K562 (cell line): ENCODE results near the gene ATXN1. TPM values are rescaled to one million over a fixed set of nuclear protein-coding genes. Genes with fewer than 3 reads are reported as not detected.

Experiments
- CBX1 ChIP-seq: sonication (generic); IDR thresholded peaks from 2 replicates; pipeline ENCODE4 v1.6.1; 2016; ENCODE audit warnings: antibody characterized with exemption, low read depth, mild to moderate bottlenecking
- CHD1 ChIP-seq: fragments of 200-600 bp; sonication (generic); IDR thresholded peaks from one replicate; pipeline ENCODE4 v1.6.1; 2012; ENCODE audit warnings: mild to moderate bottlenecking, moderate library complexity, low read length, inconsistent platforms
- ZBED1 ChIP-seq: IDR thresholded peaks from 2 replicates; pipeline ENCODE4 v1.6.1; 2014
- ZNF24 ChIP-seq: fragments of 450-650 bp; IDR thresholded peaks from 2 replicates; pipeline ENCODE4 v1.6.1; 2016
- ZNF76 ChIP-seq: fragments of 250-450 bp; sonication (Bioruptor Pico); IDR thresholded peaks from 2 replicates; pipeline ENCODE4 v1.4.0; 2020; ENCODE audit warnings: mild to moderate bottlenecking, moderate library complexity, borderline replicate concordance
- polyA plus RNA-seq, 8 experiments: library from polyadenylated mRNA; depleted of rRNA in 4 of 8; stranded (reverse) in 5 of 8; unstranded in 3 of 8; fragments of >200 nt; fragmentation: Nextera tagmentation in 2 of 8; fragmentation: Illumina TruSeq in 1 of 8; extraction: Ambion mirVana in 2 of 8; extraction: Trizol in 1 of 8; gene quantifications; 2 replicates each; pipeline versions ENCODE4 v1.2.1 to v1.2.3, GENCODE V29; 2011 to 2014; ENCODE audit warnings: inconsistent platforms in 1 of 8, missing spikeins in 1 of 8
- total RNA-seq, 7 experiments: library from RNA; depleted of rRNA in 6 of 7; stranded (reverse); fragments of >200 nt in 6 of 7; fragmentation: Illumina TruSeq in 2 of 7; extraction: Trizol in 2 of 7; gene quantifications; 2 replicates each; pipeline versions ENCODE4 v1.2.1 to v1.2.3, GENCODE V29; 2011 to 2021; ENCODE audit warnings: low replicate concordance in 1 of 7
- TF ChIP-seq, protein P1 (sequence below): fragments of 200-800 bp; sonication (Bioruptor generic); IDR thresholded peaks from 2 replicates; pipeline ENCODE4 v1.6.1; 2016; ENCODE audit warnings: missing genetic modification characterization, missing compliant biosample characterization
- TF ChIP-seq, protein P2 (sequence below), 2 experiments: fragments of 250-450 bp in 1 of 2; fragments of 450-650 bp in 1 of 2; sonication (Bioruptor Pico) in 1 of 2; IDR thresholded peaks; 2 replicates each; pipeline versions ENCODE4 v1.6.1 to v1.8.0; 2016 to 2021; ENCODE audit warnings: mild to moderate bottlenecking in 2 of 2, moderate library complexity in 2 of 2, missing compliant biosample characterization in 1 of 2, missing genetic modification characterization in 1 of 2

ATXN1 gene
- total and polyA plus RNA-seq, 9 of the 15 experiments (the other 6 are each of a cell fraction or from before 2014, with no cell fraction given), result under 0.01 to 1.2 (median 0.58) TPM

DNA sequence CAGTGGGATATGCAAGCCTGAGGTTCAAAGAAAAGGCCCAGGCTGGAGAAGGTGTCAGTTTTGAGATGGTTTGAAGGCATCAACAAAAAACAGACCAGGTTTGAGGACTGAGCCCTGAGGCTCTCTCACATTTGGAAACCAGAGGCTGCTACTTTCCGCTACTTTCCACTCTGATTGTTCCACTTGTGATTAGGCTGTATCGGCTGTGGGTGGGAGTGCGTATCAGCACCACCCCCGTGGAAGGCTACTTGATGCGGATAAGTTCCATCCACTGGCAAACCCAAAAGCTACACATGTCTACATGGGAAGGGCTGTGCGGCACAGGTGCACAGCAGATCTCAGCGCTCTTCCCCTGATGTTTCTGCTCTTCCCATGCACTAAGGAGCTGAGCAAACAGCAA, 324.2 kb downstream of the ATXN1 start (continued):
- TF ChIP-seq, protein P1, sequence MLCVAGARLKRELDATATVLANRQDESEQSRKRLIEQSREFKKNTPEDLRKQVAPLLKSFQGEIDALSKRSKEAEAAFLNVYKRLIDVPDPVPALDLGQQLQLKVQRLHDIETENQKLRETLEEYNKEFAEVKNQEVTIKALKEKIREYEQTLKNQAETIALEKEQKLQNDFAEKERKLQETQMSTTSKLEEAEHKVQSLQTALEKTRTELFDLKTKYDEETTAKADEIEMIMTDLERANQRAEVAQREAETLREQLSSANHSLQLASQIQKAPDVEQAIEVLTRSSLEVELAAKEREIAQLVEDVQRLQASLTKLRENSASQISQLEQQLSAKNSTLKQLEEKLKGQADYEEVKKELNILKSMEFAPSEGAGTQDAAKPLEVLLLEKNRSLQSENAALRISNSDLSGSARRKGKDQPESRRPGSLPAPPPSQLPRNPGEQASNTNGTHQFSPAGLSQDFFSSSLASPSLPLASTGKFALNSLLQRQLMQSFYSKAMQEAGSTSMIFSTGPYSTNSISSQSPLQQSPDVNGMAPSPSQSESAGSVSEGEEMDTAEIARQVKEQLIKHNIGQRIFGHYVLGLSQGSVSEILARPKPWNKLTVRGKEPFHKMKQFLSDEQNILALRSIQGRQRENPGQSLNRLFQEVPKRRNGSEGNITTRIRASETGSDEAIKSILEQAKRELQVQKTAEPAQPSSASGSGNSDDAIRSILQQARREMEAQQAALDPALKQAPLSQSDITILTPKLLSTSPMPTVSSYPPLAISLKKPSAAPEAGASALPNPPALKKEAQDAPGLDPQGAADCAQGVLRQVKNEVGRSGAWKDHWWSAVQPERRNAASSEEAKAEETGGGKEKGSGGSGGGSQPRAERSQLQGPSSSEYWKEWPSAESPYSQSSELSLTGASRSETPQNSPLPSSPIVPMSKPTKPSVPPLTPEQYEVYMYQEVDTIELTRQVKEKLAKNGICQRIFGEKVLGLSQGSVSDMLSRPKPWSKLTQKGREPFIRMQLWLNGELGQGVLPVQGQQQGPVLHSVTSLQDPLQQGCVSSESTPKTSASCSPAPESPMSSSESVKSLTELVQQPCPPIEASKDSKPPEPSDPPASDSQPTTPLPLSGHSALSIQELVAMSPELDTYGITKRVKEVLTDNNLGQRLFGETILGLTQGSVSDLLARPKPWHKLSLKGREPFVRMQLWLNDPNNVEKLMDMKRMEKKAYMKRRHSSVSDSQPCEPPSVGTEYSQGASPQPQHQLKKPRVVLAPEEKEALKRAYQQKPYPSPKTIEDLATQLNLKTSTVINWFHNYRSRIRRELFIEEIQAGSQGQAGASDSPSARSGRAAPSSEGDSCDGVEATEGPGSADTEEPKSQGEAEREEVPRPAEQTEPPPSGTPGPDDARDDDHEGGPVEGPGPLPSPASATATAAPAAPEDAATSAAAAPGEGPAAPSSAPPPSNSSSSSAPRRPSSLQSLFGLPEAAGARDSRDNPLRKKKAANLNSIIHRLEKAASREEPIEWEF (CRISPR knock-in tag), result no peak
- no peak for TF ChIP-seq ZBED1
- no peak for TF ChIP-seq ZNF76 (CRISPR knock-in tag)
- no peak for TF ChIP-seq CBX1
- TF ChIP-seq CHD1, result no peak
- TF ChIP-seq, protein P2, sequence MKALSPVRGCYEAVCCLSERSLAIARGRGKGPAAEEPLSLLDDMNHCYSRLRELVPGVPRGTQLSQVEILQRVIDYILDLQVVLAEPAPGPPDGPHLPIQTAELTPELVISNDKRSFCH (CRISPR knock-in tag; IDR thresholded peaks at IDR 0.05), result no peak
- TF ChIP-seq, protein P2 (tag; IDR thresholded peaks at IDR 0.05), result no peak
- TF ChIP-seq ZNF24, result no peak
